ENCODE measurements around the gene HLA-DOB. TPM values are rescaled to one million over a fixed set of nuclear protein-coding genes. Genes with fewer than 3 reads are reported as not detected.

HLA-DOB gene
- total RNA-seq, 4 donors from 2014 or later = 0.34 TPM; not detected in 3

GRCh38 chr6:32835167-32835893 is 18.5 kb upstream of the HLA-DOB start:
- TF ChIP-seq CTCF (IDR thresholded peaks at IDR 0.05; ENCODE audit: low read depth) = no peak

GRCh38 chr6:32833664-32834063 is 16.9 kb upstream of the HLA-DOB start:
- TF ChIP-seq CTCF (IDR thresholded peaks at IDR 0.05; ENCODE audit: low read depth) = no peak

GRCh38 chr6:32832535-32832934 is 15.7 kb upstream of the HLA-DOB start:
- no peak for TF ChIP-seq CTCF (IDR thresholded peaks at IDR 0.05; ENCODE audit: low read depth)

- no peak for TF ChIP-seq CTCF (IDR thresholded peaks at IDR 0.05; ENCODE audit: low read depth)
These were observed 14.1 kb upstream of the HLA-DOB start for GRCh38 chr6:32830936-32831335.

GRCh38 chr6:32830017-32830416 is 13.2 kb upstream of the HLA-DOB start:
- no peak for TF ChIP-seq CTCF (IDR thresholded peaks at IDR 0.05; ENCODE audit: low read depth)

- no peak for TF ChIP-seq CTCF (IDR thresholded peaks at IDR 0.05; ENCODE audit: low read depth)
These were observed 12.7 kb upstream of the HLA-DOB start for GRCh38 chr6:32829495-32829894.

- TF ChIP-seq CTCF (IDR thresholded peaks at IDR 0.05; ENCODE audit: low read depth) = no peak
These were observed 10.2 kb upstream of the HLA-DOB start for GRCh38 chr6:32827025-32827424.

Measured in subcutaneous adipose tissue (tissue), 4 donors.